ENCODE measurements around the gene PNO1. TPM values are rescaled to one million over a fixed set of nuclear protein-coding genes. Genes with fewer than 3 reads are reported as not detected.
"Not testable (repeated sequence)": the region's sequence is repeated elsewhere in the genome, so short reads cannot be mapped to it uniquely, and the experiment has no call there.

PNO1 gene
- polyA plus RNA-seq (2012; ENCODE audit: low read depth, missing spikeins) = 16.7 TPM

GRCh38 chr2:68157402-68158133, at the start of gene PNO1:
Gene PNO1 (plus strand): TSS chr2:68157888. CDS start chr2:68157935, 47 bp downstream.
- TF ChIP-seq POU2F2 (IDR thresholded peaks at IDR 0.05; ENCODE audit: low read depth, low read length) (no peak), PAX5 (IDR thresholded peaks at IDR 0.05; ENCODE audit: insufficient read depth, low read length, severe bottlenecking) (no peak), POLR2AphosphoS5 (IDR thresholded peaks at IDR 0.05; ENCODE audit: low read depth, low read length) (peak; percentile 35), TAF1 (IDR thresholded peaks at IDR 0.05; ENCODE audit: low read depth, low read length) (peak; percentile 67; the same call in 1 of the 2 replicates), SPI1 (IDR thresholded peaks at IDR 0.05; ENCODE audit: low read depth, low read length) (no peak), POLR2A (IDR thresholded peaks at IDR 0.05; ENCODE audit: low read depth, low read length) (no peak)
- DNase-seq (ENCODE audit: insufficient read length, low spot score) (peak; percentile 77), FAIRE-seq (peak; percentile 96)

DNA sequence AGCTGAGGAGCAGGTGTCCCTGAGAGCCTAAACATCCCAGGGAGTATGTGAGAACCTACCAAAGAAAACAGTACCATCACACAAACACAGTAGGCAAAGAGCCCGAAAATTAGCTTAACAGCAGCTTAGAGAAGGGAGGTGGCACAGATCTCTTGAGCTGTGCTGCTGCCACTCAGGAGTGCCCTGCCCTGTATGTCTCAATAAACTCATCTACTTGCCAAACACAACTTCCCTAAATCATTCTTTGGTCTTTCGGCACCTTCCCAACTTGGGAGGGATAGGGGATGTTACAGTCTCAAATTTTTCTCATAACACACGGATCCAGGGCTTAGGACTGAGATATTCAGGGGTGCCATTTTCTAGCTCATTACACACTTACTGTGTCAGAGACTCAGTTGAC, 49.6 kb upstream of the PNO1 start:
- DNase-seq (ENCODE audit: insufficient read length, low spot score) = no peak

DNA sequence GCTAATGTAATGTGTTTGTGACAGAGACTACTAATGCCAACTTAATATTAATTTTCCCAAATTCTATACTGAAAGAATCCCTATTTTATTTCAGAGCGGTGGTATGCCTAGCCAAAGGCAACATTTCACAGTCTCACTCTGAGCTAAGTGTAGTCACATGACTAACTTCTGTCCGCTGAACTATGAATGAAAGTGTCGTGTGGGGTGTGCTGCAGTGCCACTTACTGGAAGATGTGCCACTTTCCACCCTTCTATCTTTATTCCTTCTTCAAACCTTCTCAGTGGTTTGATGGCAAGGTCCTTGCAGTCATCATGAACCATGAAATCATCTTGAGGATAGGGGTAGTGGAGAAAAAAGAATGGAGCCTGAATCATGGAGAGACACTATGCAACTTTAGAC, 47.6 kb upstream of the PNO1 start:
- DNase-seq (ENCODE audit: insufficient read length, low spot score) (no peak), FAIRE-seq (peak; percentile 55)
- TF ChIP-seq POLR2AphosphoS5 (IDR thresholded peaks at IDR 0.05; ENCODE audit: low read depth, low read length) (no peak), TAF1 (IDR thresholded peaks at IDR 0.05; ENCODE audit: low read depth, low read length) (no peak), SPI1 (IDR thresholded peaks at IDR 0.05; ENCODE audit: low read depth, low read length) (no peak), POU2F2 (IDR thresholded peaks at IDR 0.05; ENCODE audit: low read depth, low read length) (no peak), POLR2A (IDR thresholded peaks at IDR 0.05; ENCODE audit: low read depth, low read length) (no peak), PAX5 (IDR thresholded peaks at IDR 0.05; ENCODE audit: insufficient read depth, low read length, severe bottlenecking) (no peak)

More for the DNA sequence above, 49.6 kb upstream of the PNO1 start:
- TF ChIP-seq POU2F2 (IDR thresholded peaks at IDR 0.05; ENCODE audit: low read depth, low read length) = no peak
- no peak for TF ChIP-seq POLR2AphosphoS5 (IDR thresholded peaks at IDR 0.05; ENCODE audit: low read depth, low read length)
- TF ChIP-seq POLR2A (IDR thresholded peaks at IDR 0.05; ENCODE audit: low read depth, low read length) = no peak
- no peak for TF ChIP-seq TAF1 (IDR thresholded peaks at IDR 0.05; ENCODE audit: low read depth, low read length)
- TF ChIP-seq SPI1 (IDR thresholded peaks at IDR 0.05; ENCODE audit: low read depth, low read length) = no peak
- no peak for TF ChIP-seq PAX5 (IDR thresholded peaks at IDR 0.05; ENCODE audit: insufficient read depth, low read length, severe bottlenecking)
- FAIRE-seq = no peak

- no peak for DNase-seq (ENCODE audit: insufficient read length, low spot score)
- FAIRE-seq = no peak
- TF ChIP-seq POLR2A (IDR thresholded peaks at IDR 0.05; ENCODE audit: low read depth, low read length) (no peak), SPI1 (IDR thresholded peaks at IDR 0.05; ENCODE audit: low read depth, low read length) (no peak), PAX5 (IDR thresholded peaks at IDR 0.05; ENCODE audit: insufficient read depth, low read length, severe bottlenecking) (no peak), TAF1 (IDR thresholded peaks at IDR 0.05; ENCODE audit: low read depth, low read length) (no peak), POU2F2 (IDR thresholded peaks at IDR 0.05; ENCODE audit: low read depth, low read length) (no peak), POLR2AphosphoS5 (IDR thresholded peaks at IDR 0.05; ENCODE audit: low read depth, low read length) (no peak)
These were observed 41.7 kb upstream of the PNO1 start for GRCh38 chr2:68115965-68116364.

- not testable (repeated sequence) for FAIRE-seq; DNase-seq (ENCODE audit: insufficient read length, low spot score)
These were observed 39.8 kb upstream of the PNO1 start for GRCh38 chr2:68117922-68118321.

- DNase-seq (ENCODE audit: insufficient read length, low spot score) = no peak
- FAIRE-seq = peak; percentile 33
- no peak for TF ChIP-seq TAF1 (IDR thresholded peaks at IDR 0.05; ENCODE audit: low read depth, low read length)
- no peak for TF ChIP-seq SPI1 (IDR thresholded peaks at IDR 0.05; ENCODE audit: low read depth, low read length)
- TF ChIP-seq PAX5 (IDR thresholded peaks at IDR 0.05; ENCODE audit: insufficient read depth, low read length, severe bottlenecking) = no peak
- TF ChIP-seq POLR2A (IDR thresholded peaks at IDR 0.05; ENCODE audit: low read depth, low read length) = no peak
- no peak for TF ChIP-seq POU2F2 (IDR thresholded peaks at IDR 0.05; ENCODE audit: low read depth, low read length)
- no peak for TF ChIP-seq POLR2AphosphoS5 (IDR thresholded peaks at IDR 0.05; ENCODE audit: low read depth, low read length)
These were observed 38.9 kb upstream of the PNO1 start for GRCh38 chr2:68118816-68119215.

GRCh38 chr2:68119504-68119903, 38.2 kb upstream of the PNO1 start:
- DNase-seq (ENCODE audit: insufficient read length, low spot score) = no peak
- no peak for FAIRE-seq

GRCh38 chr2:68121873-68122679, 35.6 kb upstream of the PNO1 start:
- peak; percentile 74 for FAIRE-seq

More at GRCh38 chr2:68119504-68119903, 38.2 kb upstream of the PNO1 start:
- TF ChIP-seq SPI1 (IDR thresholded peaks at IDR 0.05; ENCODE audit: low read depth, low read length) (no peak), TAF1 (IDR thresholded peaks at IDR 0.05; ENCODE audit: low read depth, low read length) (no peak), POLR2A (IDR thresholded peaks at IDR 0.05; ENCODE audit: low read depth, low read length) (no peak), POLR2AphosphoS5 (IDR thresholded peaks at IDR 0.05; ENCODE audit: low read depth, low read length) (no peak), POU2F2 (IDR thresholded peaks at IDR 0.05; ENCODE audit: low read depth, low read length) (no peak), PAX5 (IDR thresholded peaks at IDR 0.05; ENCODE audit: insufficient read depth, low read length, severe bottlenecking) (no peak)

DNA sequence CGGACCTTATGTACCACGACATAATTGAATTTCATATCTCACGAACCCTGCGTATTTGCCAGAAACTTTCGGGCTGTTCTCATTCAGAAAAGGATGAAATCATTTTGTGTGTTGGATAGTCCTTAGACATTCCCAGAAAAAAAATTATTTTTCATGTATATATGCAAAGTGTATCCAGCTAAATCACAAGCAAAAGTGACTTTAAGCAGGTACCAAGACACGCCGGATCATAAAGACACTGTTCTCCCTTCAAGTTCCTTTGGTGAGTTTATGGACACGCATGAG, 35.1 kb upstream of the PNO1 start:
- DNase-seq (ENCODE audit: insufficient read length, low spot score) (no peak), FAIRE-seq (no peak)
- TF ChIP-seq SPI1 (IDR thresholded peaks at IDR 0.05; ENCODE audit: low read depth, low read length) = no peak
- TF ChIP-seq POU2F2 (IDR thresholded peaks at IDR 0.05; ENCODE audit: low read depth, low read length) = no peak
- no peak for TF ChIP-seq TAF1 (IDR thresholded peaks at IDR 0.05; ENCODE audit: low read depth, low read length)
- no peak for TF ChIP-seq POLR2AphosphoS5 (IDR thresholded peaks at IDR 0.05; ENCODE audit: low read depth, low read length)
- TF ChIP-seq POLR2A (IDR thresholded peaks at IDR 0.05; ENCODE audit: low read depth, low read length) = no peak
- TF ChIP-seq PAX5 (IDR thresholded peaks at IDR 0.05; ENCODE audit: insufficient read depth, low read length, severe bottlenecking) = no peak

More at GRCh38 chr2:68121873-68122679, 35.6 kb upstream of the PNO1 start:
- TF ChIP-seq POU2F2 (IDR thresholded peaks at IDR 0.05; ENCODE audit: low read depth, low read length) (peak; percentile 18; the same call in 1 of the 2 replicates), SPI1 (IDR thresholded peaks at IDR 0.05; ENCODE audit: low read depth, low read length) (no peak)
- DNase-seq (ENCODE audit: insufficient read length, low spot score) = no peak
